GM13976 (cell line): ENCODE results near the gene ATP7B.

ENCODE experiments used
- DNase-seq: peaks from one replicate; pipeline ENCODE4 v3.0.0; 2012; ENCODE audit warnings: low spot score
- CTCF ChIP-seq: IDR thresholded peaks from 2 replicates; pipeline ENCODE4 v1.5.1; 2012; ENCODE audit warnings: borderline replicate concordance, mild to moderate bottlenecking; ENCODE audit not compliant: insufficient read depth; ENCODE audit errors: extremely low read depth, missing control alignments, control extremely low read depth
- in situ Hi-C: fragments of 300-500 bp; cut with MboI; formaldehyde crosslinking; loops from one replicate; pipeline ENCODE4 v1.12.0; 2022; ENCODE audit warnings: low sequenced_read_pairs, mixed read lengths, inconsistent platforms; ENCODE audit not compliant: unreplicated experiment

ATP7B gene

GRCh38 chr13:52002361-52002760 is 8.9 kb downstream of the ATP7B start:
- no peak for TF ChIP-seq CTCF
- DNase-seq: no peak
- in situ Hi-C loops: no loop called here

- in situ Hi-C loops: no loop called here
- peak; percentile 36 for TF ChIP-seq CTCF
- DNase-seq: peak; percentile 77
Observed at GRCh38 chr13:52001120-52001731, 10.0 kb downstream of the ATP7B start.

- no peak for DNase-seq
- no peak for TF ChIP-seq CTCF
- in situ Hi-C loops: no loop called here
Observed at GRCh38 chr13:51999921-52000320, 11.3 kb downstream of the ATP7B start.

GRCh38 chr13:51999510-51999911 is 11.7 kb downstream of the ATP7B start:
- in situ Hi-C loops: no loop called here
- no peak for DNase-seq
- TF ChIP-seq CTCF: no peak

GRCh38 chr13:51998723-51999509 is 12.3 kb downstream of the ATP7B start:
- DNase-seq: no peak
- no peak for TF ChIP-seq CTCF
- in situ Hi-C loops: no loop called here

GRCh38 chr13:51997641-51998330 is 13.5 kb downstream of the ATP7B start:
- no peak for TF ChIP-seq CTCF
- in situ Hi-C loops: no loop called here
- DNase-seq: no peak
